ENCODE data around the gene AKAP6. TPM values are rescaled to one million over a fixed set of nuclear protein-coding genes. Genes with fewer than 3 reads are reported as not detected.

Gene AKAP6
- total RNA-seq, 1 experiment from 2014 or later: 1.1 TPM

- H3K9ac ChIP-seq (ENCODE audit: extremely low read depth, insufficient read length, low read length): no peak overlapping the region
- no peak overlapping the region for H2BK5ac ChIP-seq (ENCODE audit: insufficient read length, low read length)
- H2AFZ ChIP-seq (ENCODE audit: low read length): no peak overlapping the region
- TF ChIP-seq CTCF (conservative IDR thresholded peaks at IDR 0.05): no peak
- no peaks in the 10 kb centered on the region for H3K79me2 ChIP-seq (ENCODE audit: insufficient read depth, low read length)
- H4K91ac ChIP-seq (ENCODE audit: insufficient read length, low read depth, low read length): no peak overlapping the region
- no peak overlapping the region for H3K18ac ChIP-seq (ENCODE audit: insufficient read length, low read depth, low read length)
- H3K79me1 ChIP-seq (ENCODE audit: insufficient read depth, low read depth, low read length, poor library complexity, severe bottlenecking): no peaks in the 10 kb centered on the region
- H4K5ac ChIP-seq (ENCODE audit: insufficient read length, low read depth, low read length): no peak overlapping the region
- H3K27ac ChIP-seq (ENCODE audit: insufficient read length, low read depth, low read length): no peak overlapping the region
- no peak overlapping the region for H4K8ac ChIP-seq (replicated peaks; ENCODE audit: insufficient read length, low read depth, low read length)
- no peak overlapping the region for H2BK15ac ChIP-seq (ENCODE audit: low read depth, low read length)
- H3K27me3 Mint-ChIP-seq (ENCODE audit: low read depth): no peaks in the 10 kb centered on the region
- no peaks in the 10 kb centered on the region for H3K9me3 ChIP-seq (ENCODE audit: control insufficient read depth, low read depth, low read length)
- H3K4me1 ChIP-seq (ENCODE audit: insufficient read depth, low read length): no peaks in the 10 kb centered on the region
- no peak overlapping the region for H3K23ac ChIP-seq (ENCODE audit: insufficient read length, low read depth, low read length)
- no peak overlapping the region for H3K14ac ChIP-seq (ENCODE audit: insufficient read depth, low read length)
- no peak overlapping the region for H3K27ac Mint-ChIP-seq
- no peak overlapping the region for H3K4ac ChIP-seq (ENCODE audit: low read depth, low read length)
- H3T11ph ChIP-seq (ENCODE audit: low read length): no peak overlapping the region
- no peaks in the 10 kb centered on the region for H3K36me3 Mint-ChIP-seq (ENCODE audit: insufficient read depth in 1 of 3, low read depth in 3 of 3)
- H3K9me3 Mint-ChIP-seq: no peaks in the 10 kb centered on the region
- H3K56ac ChIP-seq (ENCODE audit: insufficient read length, low read depth, low read length): no peak overlapping the region
- H3K27me3 ChIP-seq (ENCODE audit: insufficient read depth, low read length): no peaks in the 10 kb centered on the region
- H3K4me3 Mint-ChIP-seq: no peak overlapping the region
- no peaks in the 10 kb centered on the region for H3K4me1 Mint-ChIP-seq
- no peak overlapping the region for H3K4me2 ChIP-seq (ENCODE audit: insufficient read depth, insufficient read length, low read length)
- no peak for DNase-seq
- H2BK12ac ChIP-seq (ENCODE audit: insufficient read length, low read depth, low read length): no peak overlapping the region
- H2AK5ac ChIP-seq (ENCODE audit: insufficient read length, low read length): no peak overlapping the region
- no peaks in the 10 kb centered on the region for H3K23me2 ChIP-seq (ENCODE audit: insufficient read length, low read depth, low read length, poor library complexity, severe bottlenecking)
- no peaks in the 10 kb centered on the region for H4K20me1 ChIP-seq (ENCODE audit: control insufficient read depth, insufficient read depth, insufficient read length)
- H2BK20ac ChIP-seq (ENCODE audit: low read depth, low read length, poor library complexity, severe bottlenecking): no peak overlapping the region
- H2BK120ac ChIP-seq (ENCODE audit: low read depth, low read length, poor library complexity, severe bottlenecking): no peak overlapping the region
Observed at GRCh38 chr14:32648434-32648833, 319.3 kb downstream of the AKAP6 start.

Data from H9 (cell line).